CD4-positive, alpha-beta T cell treated with Interleukin-2 at 100 ng/mL for 4 hours (primary cell): ENCODE results near the gene CARD19.

ENCODE experiments used
- DNase-seq: peaks from one replicate; pipeline ENCODE4 v3.0.0-alpha.2; 2020; ENCODE audit warnings: low spot score

The CARD19 gene, protein sequence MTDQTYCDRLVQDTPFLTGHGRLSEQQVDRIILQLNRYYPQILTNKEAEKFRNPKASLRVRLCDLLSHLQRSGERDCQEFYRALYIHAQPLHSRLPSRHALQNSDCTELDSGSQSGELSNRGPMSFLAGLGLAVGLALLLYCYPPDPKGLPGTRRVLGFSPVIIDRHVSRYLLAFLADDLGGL

DNA sequence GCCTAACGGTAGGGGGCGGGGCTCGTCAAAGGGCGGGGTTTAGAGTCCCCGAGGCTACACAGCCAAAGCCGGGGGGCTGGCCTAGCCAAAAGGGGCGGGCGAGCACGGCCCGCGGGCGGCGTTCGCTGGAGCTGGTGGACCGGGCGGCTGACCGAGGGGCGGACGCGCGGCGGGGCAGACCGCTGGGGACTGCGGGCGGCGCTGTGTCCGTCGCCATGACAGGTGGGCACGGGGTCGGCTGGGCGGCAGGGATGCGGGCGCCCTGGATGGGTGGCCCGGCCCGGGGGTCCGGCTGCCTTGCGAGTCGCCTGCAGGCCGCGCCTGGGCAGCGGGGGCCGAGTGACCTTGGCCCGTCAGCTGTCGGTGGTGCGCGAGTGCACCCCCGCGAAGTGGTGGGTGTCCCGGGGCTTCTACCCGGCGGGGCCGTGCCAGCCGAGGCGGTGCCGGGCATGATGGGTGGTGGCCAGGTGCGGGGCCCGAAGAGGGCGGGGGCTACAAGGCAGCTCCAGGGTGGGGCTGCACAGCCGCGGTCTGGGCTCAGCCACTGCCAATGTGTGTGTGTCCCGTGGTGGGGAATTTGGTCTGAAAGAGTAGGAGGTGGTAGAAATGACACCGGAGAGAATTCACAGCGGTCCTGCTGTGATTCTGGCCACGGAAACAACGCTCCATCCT, at the start of gene CARD19:
CARD19 (plus strand) TSS at position 87 of the 672 bp plus-strand sequence; CDS start at position 216, 129 bp downstream.
- DNase-seq, result peak; percentile 40

DNA sequence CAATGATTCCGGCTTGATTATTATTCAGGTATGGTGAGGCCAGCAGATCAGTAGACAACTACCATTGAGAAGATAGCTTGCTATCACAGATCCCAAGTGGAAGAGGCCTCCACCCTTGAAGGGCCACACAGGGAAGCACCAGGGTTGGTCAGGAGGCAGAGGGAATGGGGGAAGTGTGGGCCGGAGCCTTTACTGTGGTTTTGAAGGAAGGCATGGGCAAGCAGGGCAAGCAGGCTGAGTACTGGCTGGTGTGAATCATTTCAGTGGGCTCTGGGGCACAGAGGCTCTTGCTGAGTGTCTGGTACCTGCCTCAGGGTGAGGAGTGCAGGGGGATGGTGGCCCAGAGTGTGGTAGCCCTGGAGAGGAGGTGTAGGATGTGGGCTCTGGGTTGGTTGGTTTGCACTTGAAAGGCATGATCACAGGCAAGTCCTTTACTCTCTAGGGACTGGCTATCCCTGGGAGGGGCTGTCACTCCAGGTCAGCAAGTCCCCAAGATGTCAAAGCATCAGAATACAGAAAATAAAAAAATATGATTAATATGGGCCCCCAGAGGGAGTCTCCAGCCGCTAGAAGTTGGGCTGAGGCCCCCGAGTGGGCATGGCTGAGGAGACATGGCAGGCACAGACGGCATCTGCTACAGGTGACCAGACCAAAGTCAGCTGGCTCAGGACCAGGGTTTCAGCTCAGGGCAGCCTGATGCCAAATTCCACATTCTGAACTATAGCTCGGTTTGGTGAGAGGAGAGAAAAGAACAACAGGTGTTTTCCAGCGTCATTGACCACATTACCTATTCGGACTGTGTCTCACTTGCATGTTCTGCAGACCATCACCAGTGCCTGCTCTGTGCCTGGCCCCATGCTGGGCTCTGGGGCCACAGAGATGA, 47.2 kb upstream of the CARD19 start:
- DNase-seq, result no peak

DNA sequence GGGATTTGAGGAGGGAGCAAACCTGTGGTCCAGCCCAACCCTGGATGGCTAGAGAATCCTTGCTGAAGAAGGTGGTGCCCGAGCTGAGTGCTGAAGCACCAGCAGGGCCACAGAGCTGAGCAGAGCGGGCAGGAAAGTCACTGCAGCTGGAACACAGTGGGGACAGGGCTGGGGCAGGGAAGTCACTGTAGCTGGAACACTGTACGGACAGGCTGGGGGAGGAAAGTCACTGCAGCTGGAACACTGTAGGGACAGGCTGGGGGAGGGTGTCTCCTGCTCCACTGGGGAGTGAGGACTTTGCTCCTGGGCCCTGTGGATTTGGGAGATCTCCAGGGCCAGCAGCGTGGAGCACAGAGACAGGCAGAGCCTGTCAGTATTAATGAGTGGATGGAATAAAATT, 46.5 kb upstream of the CARD19 start:
- no peak for DNase-seq

DNA sequence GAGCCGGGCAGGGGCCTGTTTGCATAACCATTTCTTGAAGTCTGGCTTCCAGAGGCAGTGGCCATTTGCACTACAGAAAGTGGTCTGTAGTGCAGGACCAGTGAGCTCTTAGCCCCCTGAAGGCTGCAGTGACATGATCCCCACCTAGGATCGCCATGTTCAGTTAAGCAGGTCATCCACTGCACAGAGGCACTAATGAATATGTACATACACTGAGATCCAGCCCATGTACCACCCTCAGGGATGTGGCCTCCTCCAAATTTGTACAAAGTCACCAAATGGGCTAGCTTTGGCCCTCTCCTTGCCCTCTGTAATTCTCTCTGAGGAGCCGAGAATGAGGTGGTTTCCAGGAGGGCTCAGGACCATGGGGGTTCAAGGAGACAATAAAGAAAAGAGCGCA, 45.8 kb upstream of the CARD19 start:
- no peak for DNase-seq

DNA sequence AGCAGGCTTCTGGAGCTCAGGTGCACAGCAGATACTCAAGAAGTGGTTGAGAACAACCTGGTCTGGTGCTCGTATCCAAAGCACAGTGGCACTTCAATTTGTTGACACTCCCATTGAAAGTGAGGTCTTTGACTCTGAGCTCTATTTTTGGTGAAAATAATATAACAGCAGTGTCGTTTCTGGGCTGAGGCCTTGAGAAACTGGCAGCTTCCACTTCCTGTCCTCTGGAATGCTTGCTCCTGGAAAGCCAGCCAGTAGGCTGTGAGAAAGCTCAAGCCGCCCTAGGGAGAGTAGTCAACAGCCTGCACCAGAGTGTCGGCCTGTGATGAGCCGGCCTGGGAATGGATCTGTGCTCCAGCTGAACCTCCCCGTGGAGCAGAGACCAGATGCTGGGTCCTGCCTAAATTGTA, 44.3 kb upstream of the CARD19 start:
- no peak for DNase-seq

DNA sequence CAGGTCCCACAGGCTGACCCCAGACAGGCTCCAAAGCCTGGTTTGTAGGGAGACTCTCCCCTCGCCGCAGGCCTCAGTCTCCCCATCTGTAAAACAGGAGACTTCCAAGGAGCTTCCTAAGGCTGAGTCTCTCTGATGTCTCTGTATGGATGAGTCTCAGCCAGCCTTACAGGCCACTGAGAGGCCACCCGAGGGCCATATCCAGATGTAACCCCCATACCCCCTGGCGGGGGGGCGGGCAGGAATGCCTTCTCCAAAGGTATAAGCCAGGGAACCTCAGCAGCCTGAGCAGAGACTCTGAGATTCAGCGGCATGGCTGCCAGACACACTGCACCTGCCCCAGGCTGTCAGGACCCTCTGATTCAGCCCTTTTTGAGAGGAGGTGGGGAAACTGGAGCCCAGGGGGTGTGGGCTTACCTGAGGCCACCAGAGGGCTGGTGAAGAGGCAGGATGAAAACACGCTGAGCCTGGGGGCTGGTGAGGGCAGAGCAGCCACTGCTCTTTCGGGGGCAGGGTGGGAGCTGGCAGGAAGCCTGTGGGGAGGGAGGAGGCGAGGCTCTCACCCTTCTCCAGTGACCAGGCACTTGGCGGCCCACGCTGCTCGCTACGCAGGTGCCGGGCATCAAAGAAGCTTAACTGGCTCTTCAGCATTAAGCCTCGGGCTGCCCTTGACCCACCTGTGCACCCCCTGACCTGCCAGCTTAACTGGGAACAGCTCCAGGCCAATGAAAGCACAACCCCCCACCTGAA, 43.1 kb upstream of the CARD19 start:
- DNase-seq, result no peak

DNA sequence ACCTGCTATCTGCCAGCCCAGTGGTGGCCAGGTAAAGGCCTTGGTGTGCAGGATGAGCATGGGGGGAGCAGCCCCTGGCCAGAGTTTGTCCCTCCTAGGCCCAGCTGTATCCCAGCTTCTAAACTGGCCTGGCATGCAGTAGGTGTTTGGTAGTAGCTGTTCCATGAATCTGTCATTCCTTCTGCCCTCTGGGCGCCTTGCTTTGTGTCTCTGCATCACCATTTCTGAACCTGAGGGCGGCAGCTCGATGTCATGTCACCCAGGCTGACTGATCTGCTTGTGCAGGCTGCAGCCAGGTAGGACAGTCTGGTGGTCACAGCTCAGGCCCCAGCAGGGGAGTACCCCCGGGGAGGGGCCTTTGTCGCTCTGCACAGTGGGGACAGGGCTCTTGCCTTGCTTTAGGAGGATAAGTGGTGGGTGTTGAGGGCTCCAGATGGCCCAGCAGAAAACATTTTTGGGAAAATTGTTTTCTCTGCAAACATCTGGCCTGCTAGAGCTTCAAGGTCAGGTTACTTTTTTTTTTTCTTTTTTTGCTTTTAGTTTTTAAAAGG, 42.2 kb upstream of the CARD19 start:
- no peak for DNase-seq

DNA sequence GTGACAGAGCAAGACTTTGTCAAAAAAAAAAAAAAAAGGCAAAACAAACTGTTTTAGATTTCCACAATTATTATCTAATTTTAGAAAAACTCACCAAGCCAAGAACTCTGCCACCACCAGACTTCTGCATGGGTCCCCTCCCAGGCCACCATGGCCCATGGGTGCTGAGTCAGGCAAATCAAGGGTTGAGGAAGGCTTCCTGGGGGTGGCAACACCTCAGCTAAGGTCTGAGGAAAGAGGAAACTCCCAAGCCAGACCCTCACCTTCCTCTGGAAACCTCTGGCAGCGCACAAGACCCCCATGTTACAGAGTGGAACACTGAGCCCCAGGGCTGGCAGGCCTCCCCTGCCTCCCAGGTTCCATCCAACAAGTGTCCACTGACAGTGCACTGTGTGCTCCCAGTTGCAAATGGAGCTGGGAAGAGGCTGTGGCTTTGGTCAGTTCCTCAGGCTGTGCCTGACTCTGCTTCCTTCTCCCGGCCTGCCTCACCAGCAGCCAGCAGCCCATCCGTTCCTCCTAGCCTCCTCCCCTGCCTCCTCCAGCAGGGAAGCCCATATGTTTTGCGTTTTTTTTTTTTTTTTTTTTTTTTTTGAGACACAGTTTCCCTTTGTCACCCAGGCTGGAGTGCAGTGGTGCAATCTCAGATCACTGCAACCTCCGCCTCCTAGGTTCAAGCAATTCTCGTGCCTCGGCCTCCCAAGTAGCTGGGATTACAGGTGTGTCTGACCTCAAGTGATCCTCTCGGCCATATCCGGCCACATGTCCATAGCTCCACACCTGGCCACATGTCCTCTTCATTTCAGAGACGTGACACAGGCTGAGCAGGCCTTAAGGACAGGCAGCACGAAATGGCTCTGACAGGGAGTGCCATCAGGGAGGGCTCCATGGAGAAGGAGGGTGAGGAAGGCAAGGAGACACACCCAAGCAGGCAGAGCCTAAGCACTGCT, 41.0 kb upstream of the CARD19 start:
- DNase-seq, result no peak

DNA sequence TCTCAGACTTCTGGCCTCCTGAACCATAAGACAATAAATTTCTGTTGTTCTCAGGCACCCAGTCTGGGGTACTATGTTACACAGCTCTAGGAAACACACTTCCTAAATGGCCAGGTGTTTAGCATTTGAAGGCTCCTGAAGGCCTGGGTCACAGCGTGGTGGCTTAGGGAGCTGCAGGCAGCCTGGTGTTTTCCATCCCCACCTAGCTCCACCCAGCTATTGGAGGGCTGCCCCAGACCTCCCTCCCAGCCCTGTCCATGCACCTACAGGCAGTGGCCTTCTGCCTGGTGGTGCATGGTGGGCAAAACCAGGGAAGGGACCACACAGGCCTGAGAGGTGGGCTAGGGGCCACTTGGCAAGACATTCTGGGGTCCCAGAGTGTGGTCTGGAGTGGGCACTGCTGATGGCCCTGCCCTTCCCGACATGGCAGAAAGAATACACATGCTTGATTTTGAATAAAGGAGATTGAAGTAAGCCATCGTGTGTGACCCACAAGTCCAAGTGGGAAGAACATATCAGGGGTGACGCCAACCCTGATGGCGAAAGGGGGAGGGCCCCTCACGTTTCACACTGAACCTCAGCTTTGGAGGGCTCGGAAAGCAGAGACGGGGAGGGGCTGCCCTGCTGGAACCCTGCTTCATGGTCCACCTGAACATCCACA, 38.8 kb upstream of the CARD19 start:
- no peak for DNase-seq

DNA sequence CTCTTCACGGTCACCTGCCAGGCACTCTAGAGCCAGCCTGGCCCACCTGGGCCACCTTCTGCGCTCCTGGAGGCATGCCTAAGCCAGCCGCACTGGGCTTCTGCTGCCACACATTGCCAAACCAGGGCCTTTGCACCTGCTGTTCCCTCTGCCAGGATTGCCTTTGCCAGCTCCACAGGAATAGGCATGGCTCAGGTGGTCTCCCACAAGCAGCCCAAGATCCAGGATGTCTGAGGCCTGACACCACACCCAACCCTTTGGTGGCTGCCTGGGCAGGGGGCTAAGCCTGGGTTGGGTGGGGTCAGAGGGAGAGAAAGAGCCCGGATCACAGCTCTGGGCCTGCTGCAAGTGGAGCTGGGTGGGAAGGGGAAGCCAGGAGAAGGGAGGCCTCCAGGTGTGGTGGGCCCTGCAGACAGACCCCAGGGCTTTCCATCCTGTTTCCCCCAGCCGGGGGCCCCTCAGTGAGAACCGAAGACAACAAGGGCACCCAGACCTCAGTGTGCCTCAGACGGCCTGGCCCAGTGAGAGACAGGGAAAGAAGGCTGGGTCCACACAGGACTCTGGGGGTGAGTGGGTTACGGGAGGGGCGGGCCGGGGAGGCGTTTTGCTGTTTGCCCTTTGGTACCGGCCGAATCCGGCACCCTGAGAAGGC, 38.2 kb upstream of the CARD19 start:
- no peak for DNase-seq

DNA sequence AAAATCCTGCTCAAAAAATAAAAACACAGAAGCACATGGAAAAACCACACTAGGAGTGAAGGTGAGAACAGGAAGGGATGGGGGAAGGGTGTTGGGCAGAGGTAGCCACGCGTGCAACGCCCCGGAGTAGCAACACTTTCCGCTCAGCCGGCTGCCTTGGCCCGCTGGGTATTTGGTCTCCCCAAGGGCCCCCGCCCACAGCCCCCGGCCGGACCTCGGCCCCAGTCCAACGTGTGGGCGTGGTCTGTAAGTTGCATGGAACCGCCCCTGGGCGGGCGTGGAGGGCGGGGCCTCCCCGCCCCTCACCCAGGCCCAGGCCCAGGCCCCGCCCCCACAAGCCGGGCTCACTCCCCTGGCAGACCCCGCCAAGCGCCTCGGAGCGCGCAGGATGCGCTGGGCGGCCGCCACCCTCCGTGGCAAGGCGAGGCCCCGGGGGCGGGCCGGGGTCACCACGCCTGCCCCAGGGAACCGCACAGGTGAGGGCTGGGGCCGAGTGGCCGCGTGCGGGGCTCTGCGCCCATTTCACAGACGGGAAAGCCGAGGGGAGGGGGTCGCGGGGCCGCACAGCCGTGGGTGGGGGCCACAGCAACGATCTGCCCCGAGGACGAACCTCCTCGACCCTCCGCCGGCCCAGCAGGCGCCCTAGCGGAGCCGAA, 37.5 kb upstream of the CARD19 start, which contains the start of gene SUSD3:
SUSD3 (plus strand) TSS at position 347 of the 656 bp plus-strand sequence; CDS start at position 389, 42 bp downstream.
- DNase-seq, result peak; percentile 62

DNA sequence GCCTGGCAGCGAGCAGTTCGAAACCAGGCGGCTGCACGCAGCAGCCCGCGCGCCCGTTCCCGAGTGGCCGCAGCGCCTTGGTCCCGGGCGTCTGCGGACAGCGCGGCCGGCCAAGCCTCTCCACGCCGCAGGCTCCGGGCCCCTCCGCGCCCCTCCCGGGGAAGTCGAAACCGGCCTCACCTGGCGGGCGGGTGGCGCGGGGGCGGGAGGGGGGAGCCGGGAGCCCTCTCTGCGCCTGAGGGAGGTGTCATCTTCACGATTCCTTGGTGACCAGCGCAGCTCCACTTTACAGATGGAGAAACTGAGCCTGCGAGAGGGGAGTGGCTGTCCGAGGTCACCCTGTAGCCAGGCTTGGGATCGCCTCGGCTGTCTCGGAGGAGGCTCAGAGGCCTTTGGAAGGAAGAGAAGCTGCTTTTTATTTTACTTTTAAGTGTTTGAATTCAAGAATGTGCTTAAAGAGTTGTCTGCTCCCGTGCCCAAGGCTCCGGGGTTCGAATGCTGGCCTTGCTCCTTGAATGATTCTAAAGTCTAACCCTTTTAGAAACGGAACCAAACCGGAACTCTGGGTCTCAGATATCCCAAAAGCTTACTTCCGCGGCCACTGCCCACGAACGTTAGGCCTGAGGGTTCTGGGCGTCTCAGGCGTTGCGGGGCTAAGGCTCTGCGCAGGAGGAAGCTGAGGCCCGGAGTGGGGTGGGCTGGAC, 36.9 kb upstream of the CARD19 start:
- no peak for DNase-seq

DNA sequence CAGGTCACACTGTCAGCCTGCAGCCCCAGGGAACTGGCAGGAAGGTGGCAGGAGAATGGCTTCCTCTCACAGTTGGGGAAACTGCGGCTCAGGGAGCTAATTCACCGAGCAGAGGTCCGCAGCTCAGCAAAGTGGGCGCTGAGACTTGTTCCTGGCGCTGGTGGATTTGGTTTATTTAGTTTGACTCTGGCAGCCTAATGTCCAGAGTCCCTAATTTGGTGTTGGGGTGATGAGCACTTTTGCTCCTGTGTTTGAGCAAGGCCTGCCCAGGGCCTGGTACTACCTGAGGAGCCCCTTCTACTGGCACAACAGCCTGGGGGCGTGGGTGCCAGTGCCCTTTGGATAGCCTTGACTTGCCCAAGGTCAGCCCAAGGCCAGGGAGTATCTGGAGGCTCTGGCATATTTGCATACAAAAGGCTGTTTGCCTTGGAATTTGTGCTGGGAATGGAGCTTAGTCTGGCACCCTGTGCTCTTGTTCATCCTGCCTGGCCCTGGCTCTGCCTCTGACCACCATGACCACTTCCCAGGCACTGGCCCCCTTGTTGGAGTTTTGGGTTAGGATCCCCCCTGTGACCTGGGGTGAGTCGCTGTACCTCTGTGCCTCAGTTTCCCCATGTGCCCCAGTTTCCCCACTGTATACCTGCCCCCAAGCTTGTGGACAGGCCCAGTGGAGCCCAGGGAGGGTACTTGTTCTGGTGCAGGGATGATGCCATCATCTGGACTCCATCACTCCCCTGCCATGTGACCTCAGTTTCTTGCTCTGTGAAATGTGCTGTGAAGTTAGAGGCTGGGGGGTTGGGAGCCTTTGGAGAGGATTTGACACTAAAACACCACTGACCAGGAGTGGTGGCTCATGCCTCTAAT, 36.1 kb upstream of the CARD19 start:
- no peak for DNase-seq

DNA sequence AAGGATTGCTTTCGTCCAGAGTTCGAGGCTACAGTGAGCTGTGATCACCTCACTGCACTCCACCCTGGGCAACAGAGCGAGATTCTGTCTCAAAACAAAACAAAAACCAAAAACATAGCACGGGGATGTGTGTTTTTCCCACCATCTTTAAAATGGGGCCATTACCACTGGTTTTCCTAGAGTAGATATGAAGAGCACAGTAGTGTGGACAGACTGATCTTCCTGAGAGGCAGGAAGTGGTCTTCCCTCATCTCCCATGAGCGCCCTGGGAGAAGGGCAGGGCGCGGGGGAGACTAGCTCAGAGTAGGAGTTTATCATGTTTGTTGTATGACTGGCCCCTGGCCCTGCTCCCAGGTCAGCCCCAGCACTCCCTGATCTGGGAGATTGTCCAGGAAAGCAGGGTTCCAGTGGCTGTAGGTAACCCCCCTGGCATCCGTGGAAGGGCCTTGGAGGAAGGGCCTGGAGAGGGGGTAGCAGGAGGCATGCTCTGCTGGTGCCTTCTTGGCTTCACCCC, 35.2 kb upstream of the CARD19 start:
- DNase-seq, result peak; percentile 27

DNA sequence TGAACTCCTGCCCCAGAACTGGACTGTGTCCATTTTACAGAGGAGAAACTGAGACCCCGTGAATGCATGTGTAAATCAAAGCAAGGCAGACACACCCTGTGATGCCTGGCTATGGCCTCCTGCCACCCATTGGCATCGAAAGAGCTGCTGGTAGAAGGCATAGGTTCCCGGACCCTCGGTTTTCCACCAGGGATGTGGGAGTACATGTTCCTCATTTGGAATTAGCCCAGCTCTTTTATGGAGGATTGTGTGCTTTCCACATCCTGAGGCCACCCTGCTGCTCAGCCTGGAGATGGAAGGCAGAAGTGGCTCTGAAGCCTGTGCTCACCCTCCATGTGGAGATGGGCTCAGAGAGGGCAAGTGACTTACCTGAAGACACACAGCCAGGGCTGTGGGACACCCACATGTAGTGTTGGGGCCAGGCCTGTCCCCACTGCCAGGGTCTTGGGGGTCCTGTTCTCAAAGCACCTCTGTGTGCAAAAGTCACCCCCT, 34.7 kb upstream of the CARD19 start:
- DNase-seq, result no peak

DNA sequence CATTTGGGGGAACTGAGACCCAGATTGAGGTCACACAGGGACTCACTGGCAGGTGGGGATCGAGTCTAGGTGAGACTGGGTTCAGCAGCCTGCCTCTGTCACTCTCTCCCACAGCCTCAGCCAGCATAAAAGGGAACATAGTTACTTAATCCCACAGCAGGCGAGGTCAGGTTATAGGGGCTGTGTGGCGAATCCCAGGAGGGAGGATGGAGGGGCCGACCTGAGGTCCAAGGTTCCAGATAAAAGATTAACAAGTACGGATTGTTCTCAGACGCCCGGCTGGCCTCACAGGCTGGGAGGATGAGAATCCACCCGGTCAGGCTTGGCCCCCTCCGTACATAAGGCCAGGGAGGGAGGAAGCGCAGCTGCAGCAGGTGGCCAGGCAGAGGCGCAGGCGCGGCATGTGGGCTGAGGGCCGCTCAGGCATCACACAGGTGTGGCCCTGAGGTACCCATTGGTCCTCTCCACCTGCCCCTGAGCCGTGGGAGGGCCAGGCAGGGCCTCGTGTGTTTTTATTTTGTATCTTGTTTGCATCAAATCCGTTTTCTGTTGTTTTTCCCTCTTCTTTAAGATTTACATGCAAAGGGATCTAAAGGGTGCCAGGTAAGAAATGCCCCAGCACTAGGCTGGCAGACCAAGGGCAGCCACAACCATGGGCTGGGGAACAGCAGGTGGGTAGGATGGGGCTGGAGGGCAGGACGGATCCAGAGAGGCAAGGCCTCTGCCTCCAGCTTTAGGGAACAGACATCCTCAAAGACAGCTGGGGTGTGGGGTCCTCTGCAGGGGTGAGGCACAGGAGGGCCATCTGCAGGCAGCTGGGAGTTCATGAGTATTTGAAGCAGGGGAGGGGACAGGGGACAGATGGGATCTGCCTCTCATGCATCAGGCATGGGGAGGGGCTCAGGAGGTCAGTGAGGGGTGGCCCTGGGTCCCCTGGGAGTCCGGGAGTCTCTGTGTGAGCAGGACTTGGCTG, 33.9 kb upstream of the CARD19 start:
- no peak for DNase-seq
